ENCODE results near the gene OCEL1. TPM values are rescaled to one million over a fixed set of nuclear protein-coding genes. Genes with fewer than 3 reads are reported as not detected.

OCEL1 gene
- 5.9 and 7.8 TPM in 2 replicates for total RNA-seq

GRCh38 chr19:17226002-17226933 lies at the start of gene OCEL1:
Gene OCEL1, plus strand, starts transcription at chr19:17226226. Its CDS starts 22 bp downstream, at chr19:17226248.

GRCh38 chr19:17215127-17215971 lies 10.7 kb upstream of the OCEL1 start, which contains the start of gene USE1:
Gene USE1, plus strand, starts transcription at chr19:17215357. Its CDS starts 49 bp downstream, at chr19:17215406.

GRCh38 chr19:17245535-17245984 lies 19.5 kb downstream of the OCEL1 start, which contains the start of gene NR2F6:
Gene NR2F6, minus strand, starts transcription at chr19:17245919. Its CDS starts 699 bp downstream, at chr19:17245220.

GRCh38 chr19:17264641-17264979 lies 38.6 kb downstream of the OCEL1 start, which contains the start of gene USHBP1:
Gene USHBP1, minus strand, starts transcription at chr19:17264745. Its CDS starts 446 bp downstream, at chr19:17264299.

GRCh38 chr19:17266975-17267788 lies 41.2 kb downstream of the OCEL1 start, which contains the start of gene BABAM1:
Gene BABAM1, plus strand, starts transcription at chr19:17267443. Its CDS starts 1,364 bp downstream, at chr19:17268807.

Other genes with a start within 250 kb of the OCEL1 start
- 0.49 and 2.1 TPM in 2 replicates for gene CPAMD8, start 199.4 kb upstream of the OCEL1 start, total RNA-seq
- 1.9 and 3.9 TPM in 2 replicates for gene HAUS8, start 150.8 kb upstream of the OCEL1 start, total RNA-seq
- gene MYO9B, start 150.4 kb upstream of the OCEL1 start, total RNA-seq = 38.1 and 41.2 TPM in 2 replicates
- 29.3 and 29.7 TPM in 2 replicates for gene USE1, start 10.9 kb upstream of the OCEL1 start, total RNA-seq
- gene NR2F6, start 19.7 kb downstream of the OCEL1 start, total RNA-seq = 48.0 and 52.5 TPM in 2 replicates
- 0.25 and 0.44 TPM in 2 replicates for gene USHBP1, start 38.5 kb downstream of the OCEL1 start, total RNA-seq
- gene BABAM1, start 41.2 kb downstream of the OCEL1 start, total RNA-seq = 47.7 and 49.2 TPM in 2 replicates
- gene ANKLE1, start 55.7 kb downstream of the OCEL1 start, total RNA-seq = 0.12 TPM in 1 of 2 replicates, not detected in the other
- gene ABHD8, start 77.2 kb downstream of the OCEL1 start, total RNA-seq = 7.2 TPM in 2 replicates
- 98.2 and 107 TPM in 2 replicates for gene MRPL34, start 79.6 kb downstream of the OCEL1 start, total RNA-seq
- 33.1 and 42.0 TPM in 2 replicates for gene DDA1, start 83.3 kb downstream of the OCEL1 start, total RNA-seq
- 3.1 and 3.9 TPM in 2 replicates for gene ANO8, start 108.6 kb downstream of the OCEL1 start, total RNA-seq
- gene GTPBP3, start 111.3 kb downstream of the OCEL1 start, total RNA-seq = 16.6 and 21.0 TPM in 2 replicates
- 0.20 and 0.31 TPM in 2 replicates for gene PLVAP, start 151.1 kb downstream of the OCEL1 start, total RNA-seq
- not detected in 2 replicates for gene CCDC194, start 168.0 kb downstream of the OCEL1 start, total RNA-seq
- 13.6 and 13.7 TPM in 2 replicates for gene BST2, start 179.4 kb downstream of the OCEL1 start, total RNA-seq
- gene MVB12A, start 193.8 kb downstream of the OCEL1 start, total RNA-seq = 52.6 and 53.4 TPM in 2 replicates
- 0.25 TPM in 1 of 2 replicates, not detected in the other for gene TMEM221, start 222.4 kb downstream of the OCEL1 start, total RNA-seq
- gene NXNL1, start 234.7 kb downstream of the OCEL1 start, total RNA-seq = not detected in 2 replicates
- gene SLC27A1, start 244.3 kb downstream of the OCEL1 start, total RNA-seq = 41.8 and 43.5 TPM in 2 replicates